HG03521 (cell line): ENCODE data around the gene LPO.
A peak's percentile ranks its signal among the peaks of the same experiment; 100 is the strongest.

Source experiments
- ATAC-seq: cut with Tn5 transposase; IDR thresholded peaks from one replicate; pipeline ENCODE4 v1.9.1; 2021; ENCODE audit warnings: mild to moderate bottlenecking, moderate library complexity; ENCODE audit not compliant: unreplicated experiment

LPO gene

GRCh38 chr17:58302919-58303585 lies 64.7 kb downstream of the LPO start:
- no peak for ATAC-seq

DNA sequence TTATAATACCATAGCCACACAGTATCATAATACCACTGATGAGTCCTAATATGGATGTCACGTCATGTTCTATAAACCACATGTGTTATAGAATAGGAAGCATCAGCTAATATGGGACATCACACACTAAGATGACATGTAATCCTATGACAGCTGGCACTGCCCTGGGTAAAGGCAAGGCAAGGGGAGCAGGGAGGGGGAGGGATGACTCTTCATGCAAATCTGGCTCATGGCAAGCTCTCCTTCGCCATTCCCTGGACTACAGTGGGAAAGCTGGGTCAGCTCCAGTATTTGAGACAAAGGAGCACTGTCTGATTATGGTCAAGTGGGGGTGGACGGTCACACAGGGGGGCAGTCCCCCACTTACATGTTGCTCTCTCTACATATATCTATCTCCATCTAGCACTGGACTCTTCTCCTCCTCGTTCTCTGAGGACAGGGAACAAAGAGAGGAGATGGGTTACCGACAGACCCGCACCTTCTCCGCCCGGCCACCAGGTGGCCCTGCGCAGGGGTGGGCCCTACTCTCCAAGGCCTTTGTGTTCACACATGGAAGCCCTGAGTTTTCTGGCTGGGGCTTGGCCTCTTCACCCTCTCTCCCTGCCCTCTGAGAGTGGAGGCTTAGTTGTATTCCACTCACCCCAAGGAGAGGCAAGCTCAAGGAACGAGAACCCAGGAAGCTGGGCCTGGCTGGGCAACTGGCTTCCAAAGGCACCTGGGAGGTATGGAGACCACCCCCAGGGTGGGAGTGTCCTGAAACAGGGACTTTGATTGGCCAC lies 65.8 kb downstream of the LPO start:
- peak; percentile 51 for ATAC-seq

DNA sequence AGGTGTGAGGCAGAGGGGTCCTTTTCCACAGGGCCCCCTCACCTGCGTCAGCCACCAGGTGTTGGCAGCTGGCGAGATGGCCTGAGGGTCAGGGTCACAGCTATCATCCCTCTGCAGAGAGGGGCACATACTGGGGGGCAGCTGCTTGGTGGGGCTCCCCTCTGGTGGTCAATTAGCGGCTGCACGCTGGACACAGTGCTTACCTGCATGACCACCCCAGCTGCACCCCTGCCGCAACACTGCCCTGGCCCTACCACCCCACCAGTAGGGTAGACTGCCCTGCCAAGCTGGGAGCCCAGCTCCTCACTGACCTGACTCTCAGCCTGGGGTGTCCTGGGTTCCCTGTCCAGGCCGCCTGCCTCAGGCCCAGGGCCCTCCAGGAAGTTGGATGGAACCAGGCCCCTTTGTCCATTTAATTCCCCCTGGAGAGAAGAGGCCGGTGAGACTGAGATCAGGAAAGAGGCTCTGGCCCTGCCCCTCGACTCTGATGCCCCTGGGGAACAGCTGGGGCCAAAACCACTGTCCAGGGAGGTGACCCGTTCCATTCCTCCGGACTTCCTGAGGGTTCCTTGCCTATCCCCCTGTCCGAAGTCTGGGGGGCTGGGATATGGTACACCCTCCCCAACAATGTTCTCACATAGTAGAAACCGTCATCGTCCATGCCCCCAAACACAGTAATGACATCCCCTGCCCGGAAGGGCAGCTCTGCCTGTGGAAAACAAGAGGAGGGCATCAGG lies 66.5 kb downstream of the LPO start:
- ATAC-seq: no peak

GRCh38 chr17:58305626-58306025 lies 67.2 kb downstream of the LPO start:
- no peak for ATAC-seq

GRCh38 chr17:58306131-58306951 lies 68.0 kb downstream of the LPO start:
- no peak for ATAC-seq

- ATAC-seq: no peak
These were observed 69.2 kb downstream of the LPO start for GRCh38 chr17:58307468-58308172.

GRCh38 chr17:58308173-58308984 lies 70.0 kb downstream of the LPO start:
- ATAC-seq: no peak

DNA sequence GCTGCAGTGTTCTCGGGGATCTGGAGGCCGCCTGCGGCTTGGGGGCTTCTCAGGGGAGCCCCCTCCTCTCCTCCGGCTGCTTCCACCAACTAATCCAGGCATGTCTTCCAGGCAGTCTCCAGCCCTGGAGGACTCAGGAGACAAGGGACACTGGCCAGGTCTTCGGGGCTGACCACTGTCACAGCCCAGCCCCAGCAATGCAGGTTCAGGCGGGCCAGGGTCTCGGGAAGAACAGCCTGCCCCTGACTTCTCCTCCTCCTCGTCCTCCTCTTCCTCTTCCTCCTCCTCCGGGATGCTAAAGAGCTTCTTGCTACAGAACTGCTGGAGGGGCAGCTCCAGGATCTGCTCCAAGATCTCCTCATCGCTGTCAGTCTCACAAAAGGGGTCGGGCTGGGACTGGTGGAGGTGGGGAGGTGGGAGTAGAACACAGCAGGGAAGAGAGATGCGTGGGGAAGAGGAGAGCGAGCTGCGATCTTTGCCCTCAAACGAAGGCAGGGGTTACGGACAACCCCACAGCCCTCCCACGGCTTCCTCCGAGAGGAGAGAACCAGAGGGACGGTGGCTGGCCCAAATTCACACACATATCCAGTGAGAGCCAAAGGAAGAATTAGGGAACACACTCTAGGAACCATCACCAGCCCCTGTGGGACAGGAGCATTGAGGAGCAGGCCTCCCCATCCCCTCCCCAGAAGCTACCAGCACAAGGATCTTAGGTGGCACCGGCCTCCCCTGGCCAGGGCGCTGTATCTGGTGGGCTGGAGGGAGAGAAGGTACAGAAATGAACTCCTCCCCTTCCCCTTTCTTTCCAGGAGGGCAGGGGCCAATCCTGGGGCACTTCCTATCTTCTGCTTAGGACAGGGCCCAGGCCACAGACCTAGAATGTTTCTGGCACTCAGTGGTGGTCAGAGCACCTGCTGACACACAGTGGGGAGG lies 70.9 kb downstream of the LPO start:
- no peak for ATAC-seq

GRCh38 chr17:58309918-58310259 lies 71.5 kb downstream of the LPO start:
- ATAC-seq: no peak

- no peak for ATAC-seq
These were observed 72.4 kb downstream of the LPO start for GRCh38 chr17:58310511-58311428.

DNA sequence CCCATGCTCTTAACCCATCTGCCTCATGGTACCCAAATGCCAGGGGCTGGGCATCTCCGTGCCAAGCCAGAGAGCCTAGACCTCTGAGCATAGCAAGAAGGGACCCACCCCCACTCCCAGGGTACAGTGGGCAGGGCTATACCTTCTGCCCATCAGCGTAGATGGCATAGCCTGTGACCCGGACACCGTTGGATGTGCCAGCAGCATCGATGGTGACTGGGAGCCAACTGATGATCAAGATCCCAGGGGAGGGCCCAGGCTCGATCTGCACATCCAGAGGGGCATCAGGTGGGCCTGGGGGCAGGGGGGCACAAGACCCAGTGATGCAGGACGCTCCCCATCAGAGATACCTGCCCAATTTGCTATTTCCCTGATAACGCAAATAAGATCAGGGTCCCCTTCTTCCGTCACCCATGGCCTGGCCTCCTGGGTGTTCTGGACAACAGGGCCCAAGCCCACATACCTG lies 73.1 kb downstream of the LPO start:
- no peak for ATAC-seq

DNA sequence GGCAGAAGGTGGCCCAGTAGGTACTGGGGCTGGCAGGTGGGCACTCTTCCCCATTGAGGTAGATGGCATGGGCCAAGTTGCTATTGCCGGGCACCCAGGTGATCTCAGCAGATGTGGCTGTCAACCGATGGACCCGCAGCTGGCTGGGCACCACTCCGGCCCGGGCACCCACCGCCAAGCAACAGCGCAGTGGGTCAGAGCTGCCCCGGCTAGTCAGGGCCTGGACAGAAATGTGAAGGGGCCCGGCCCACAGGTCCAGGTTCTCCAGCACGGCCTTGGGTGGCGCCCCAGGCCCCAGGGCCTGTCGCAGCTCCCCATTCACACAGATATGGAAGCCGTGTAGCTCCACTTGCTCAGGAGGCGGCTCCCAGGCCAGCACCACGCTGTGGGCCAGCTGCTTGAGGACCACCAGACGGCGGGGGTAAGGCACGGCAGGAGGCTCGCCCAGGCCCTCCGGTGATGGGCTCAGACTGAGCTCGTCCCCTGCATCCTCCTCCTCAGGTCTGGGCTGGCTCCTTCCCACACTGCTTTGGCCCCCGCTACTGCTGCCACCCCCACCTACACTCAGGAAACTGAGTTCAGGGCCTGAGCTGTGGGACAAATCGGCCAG lies 73.7 kb downstream of the LPO start:
- no peak for ATAC-seq

- ATAC-seq: no peak
These were observed 74.4 kb downstream of the LPO start for GRCh38 chr17:58312829-58313228.

DNA sequence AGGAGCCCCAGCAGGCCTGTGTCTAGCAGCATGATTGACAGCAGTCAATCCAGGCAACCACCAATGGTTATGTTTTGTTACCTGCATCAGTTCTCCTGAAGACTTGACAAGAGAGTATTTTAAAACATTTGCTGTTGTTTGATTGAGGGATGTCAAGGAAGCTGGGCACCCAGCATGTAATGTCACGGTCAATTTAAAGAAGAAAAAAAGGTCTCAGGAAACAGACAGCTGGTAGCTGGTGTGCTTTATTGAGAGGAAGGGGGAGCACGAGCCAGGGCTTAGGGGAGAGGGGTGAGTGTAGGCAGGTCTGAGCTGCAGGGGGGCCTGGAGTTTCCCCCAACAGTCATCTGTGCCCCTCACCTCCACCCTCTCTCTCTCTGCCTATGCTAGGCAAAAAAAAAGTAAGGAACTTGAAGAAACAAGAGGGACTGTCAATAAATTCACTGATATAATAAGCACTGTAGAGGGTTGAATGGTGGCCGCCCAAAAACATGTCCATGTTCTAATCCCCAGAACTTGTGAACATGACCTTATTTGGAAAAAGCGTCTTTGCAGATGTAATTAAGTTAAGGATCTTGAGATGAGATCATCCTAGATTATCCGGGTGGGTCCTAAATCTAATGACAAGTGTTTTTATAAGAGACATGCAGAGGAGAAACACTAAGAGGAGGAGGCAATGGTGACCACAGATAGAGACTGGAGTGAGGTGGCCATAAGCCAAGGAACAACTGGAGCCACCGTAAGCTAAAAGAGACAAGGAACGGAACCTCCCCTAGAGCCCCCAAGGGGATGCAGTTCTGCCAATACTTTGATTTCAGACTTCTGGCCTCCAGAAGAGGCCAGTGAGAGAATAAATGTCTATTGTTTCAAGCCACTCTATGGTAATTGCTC lies 75.7 kb downstream of the LPO start:
- ATAC-seq: no peak

DNA sequence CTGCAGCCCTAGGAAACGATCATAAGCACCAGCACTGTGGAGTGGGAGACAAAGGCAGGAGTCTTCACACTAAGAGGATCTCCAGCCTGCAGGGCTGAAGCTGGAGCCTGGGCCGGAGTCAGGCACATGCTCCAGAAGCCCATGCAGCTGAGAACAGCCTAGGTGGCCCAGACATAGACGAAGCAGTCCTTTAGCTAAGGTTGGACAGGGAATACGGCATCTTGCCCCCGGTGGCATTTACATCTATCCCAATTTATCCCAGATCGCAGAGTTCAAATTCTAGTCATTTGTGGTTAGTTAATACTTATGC lies 76.3 kb downstream of the LPO start:
- ATAC-seq: no peak

- no peak for ATAC-seq
These were observed 76.9 kb downstream of the LPO start for GRCh38 chr17:58315281-58315711.
